CD4-positive, alpha-beta T cell treated with Interleukin-15 for 4 hours (primary cell): ENCODE data around the gene COX6B1.
"Not testable (repeated sequence)": the region's sequence is repeated elsewhere in the genome, so short reads cannot be mapped to it uniquely, and the experiment has no call there.

ENCODE experiments used
- DNase-seq: peaks from one replicate; pipeline ENCODE4 v3.0.0-alpha.2; 2020; ENCODE audit warnings: low spot score

COX6B1 gene, protein sequence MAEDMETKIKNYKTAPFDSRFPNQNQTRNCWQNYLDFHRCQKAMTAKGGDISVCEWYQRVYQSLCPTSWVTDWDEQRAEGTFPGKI

DNA sequence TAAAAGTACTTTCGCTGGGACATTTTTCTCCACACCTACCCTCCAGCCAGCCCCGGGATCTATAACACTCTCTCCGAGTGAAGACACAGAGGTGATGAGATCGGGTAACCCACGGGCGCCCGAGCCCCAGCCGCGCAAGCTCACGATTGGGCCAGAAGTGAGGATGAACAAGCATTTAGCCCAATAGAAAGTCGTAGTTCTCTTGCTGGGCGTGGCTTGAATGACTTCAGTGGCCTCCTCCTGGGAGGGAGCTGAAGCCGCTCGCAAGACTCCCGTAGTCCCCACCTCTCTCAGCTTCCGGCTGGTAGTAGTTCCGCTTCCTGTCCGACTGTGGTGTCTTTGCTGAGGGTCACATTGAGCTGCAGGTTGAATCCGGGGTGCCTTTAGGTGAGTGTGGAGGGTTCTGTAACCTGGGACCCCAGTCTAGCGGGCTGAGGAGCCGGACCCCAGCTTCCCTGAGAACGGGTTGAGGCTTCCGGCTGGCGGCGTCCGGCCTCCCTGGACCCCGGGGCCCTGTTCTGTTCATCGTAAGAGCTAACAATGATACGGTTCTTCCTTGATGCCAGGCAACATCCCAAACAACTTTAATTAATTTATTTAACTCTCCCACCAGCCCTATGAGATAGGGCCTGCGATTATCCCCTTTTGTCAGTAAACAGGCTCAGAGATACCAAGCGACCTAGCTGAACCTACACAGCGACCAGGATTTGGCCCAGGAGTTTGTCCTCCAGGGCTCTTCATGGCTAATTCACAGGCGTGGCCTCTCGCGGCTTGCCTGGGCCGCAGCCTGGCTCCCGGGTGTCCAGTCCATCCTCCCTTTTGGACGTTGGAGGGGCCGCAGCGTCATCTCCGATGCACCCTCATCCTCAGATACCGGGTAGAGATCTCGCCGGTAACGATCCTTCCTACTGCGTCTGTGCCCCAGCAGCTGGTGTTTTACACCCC, at the start of gene COX6B1:
Gene COX6B1, plus strand, starts transcription at position 307 of the 945 bp plus-strand sequence. CDS start 2,921 bp downstream, outside the sequence.
- DNase-seq = peak; percentile 95

DNA sequence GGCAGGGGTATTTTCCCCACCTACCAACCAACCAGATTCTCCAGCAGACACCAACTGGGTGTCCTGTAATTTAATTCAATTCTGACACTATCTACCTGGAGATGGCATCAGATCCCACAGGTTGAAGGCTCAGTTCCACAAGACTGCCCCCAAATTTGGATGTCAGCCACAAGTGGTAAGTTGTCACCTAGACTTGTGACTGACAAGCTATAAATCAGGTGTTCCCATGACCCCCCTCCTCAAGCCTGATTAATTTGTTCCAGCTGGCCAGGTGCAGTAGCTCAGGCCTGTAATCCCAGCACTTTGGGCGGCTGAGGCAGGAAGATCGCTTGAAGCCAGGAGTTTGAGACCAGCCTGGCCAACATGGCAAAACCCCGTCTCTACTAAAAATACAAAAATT, 46.2 kb upstream of the COX6B1 start:
- DNase-seq = no peak

DNA sequence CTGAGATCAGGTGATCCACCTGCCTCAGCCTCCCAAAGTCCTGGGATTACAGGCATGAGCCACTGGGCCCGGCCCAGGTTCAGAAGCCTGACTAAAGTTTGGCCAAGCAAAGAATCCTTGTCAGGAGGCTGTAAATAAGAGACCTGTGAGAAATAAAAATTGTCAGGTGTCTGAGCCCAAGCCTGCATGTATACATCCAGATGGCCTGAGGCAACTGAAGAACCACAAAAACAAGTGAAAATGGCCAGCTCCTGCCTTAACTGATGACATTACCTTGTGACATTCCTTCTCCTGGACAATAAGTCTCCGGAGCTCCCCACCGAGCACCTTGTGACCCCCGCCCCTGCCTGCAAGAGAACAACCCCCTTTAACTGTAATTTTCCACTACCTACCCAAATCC, 43.7 kb upstream of the COX6B1 start:
- not testable (repeated sequence) for DNase-seq

DNA sequence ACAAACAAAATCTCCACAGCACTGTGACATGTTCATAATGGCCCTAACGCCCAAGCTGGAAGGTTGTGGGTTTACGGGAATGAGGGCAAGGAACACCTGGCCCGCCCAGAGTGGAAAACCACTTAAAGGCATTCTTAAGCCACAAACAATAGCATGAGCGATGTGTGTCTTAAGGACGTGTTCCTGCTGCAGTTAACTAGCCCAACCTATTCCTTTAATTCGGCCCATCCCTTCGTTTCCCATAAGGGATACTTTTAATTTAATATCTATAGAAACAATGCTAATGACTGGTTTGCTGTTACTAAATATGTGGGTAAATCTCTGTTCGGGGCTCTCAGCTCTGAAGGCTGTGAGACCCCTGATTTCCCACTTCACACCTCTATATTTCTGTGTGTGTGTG, 41.0 kb upstream of the COX6B1 start:
- DNase-seq = not testable (repeated sequence)

DNA sequence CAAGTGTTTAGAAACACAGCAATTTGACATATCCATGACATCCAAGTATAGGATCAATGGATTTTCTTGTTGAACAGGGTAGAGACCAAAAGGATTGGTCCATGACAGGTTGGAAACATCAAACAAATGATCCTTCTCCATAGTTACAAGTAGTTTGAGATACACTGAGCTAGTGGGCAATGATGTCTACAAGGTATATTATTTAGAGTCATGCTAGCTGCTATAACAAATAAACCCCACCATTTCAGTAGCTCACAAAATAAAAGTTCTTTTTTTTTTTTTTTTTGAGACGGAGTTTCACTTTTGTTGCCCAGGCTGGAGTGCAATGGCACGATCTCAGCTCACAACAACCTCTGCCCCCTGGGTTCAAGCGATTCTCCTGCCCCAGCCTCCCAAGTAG, 40.5 kb upstream of the COX6B1 start:
- DNase-seq = no peak

DNA sequence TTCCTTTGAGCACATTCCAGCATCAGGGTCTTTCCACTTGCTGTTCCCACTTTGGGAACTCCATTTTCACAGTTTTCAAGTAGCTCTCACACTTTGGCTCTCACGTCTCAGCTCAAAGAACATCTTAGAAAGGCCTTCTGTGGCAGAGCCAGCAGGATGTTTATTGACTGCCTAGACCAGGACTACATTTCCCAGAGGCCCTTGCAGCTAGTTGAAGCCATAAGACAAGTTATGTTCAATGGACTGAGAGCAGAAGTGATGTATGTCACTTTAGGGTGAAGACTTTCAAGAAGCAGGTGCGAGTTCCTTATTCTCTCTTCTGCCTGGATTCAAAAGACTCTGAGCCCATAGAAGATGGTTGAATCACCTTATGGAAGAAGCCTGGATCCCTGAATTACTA, 39.9 kb upstream of the COX6B1 start:
- no peak for DNase-seq

DNA sequence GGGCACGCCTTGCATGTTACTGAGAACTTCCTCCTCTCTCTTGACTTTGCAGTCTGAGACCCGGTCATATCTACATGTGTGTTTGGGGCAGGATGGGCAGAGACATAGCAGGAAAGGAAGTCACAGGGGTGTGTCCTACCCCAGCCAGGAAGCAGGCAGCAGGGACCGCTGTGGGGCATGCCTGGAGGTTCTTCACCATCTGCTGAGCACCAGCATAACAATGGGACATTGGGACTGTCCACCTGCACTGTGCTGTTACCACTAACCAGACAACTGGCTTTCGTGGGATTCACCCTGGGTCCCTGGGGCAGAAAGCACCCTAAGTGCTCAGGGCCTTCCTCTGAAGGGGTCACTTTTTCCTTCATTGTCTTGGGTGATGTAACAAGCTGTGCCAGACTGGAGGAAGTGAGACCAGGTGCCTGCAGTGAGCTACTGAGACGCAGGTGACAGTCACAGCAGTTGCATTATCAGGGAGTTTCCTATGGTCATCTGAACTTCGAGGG, 38.2 kb upstream of the COX6B1 start:
- DNase-seq = peak; percentile 24

DNA sequence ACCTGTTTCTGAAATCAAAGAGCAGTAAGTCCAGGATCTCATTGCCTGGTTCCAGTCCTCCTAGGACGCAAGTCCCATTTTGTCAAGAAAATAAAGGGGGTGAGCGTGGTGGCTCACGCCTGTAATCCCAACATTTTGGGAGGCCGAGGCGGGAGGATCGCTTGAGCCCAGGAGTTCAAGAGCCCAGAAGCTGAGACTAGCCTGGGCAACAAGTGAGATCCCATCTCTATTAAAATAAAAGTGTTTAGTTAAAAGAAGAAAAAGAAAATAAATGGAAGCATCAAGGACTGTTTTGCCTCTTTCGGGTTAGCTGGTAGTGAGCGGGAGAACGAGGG, 35.9 kb upstream of the COX6B1 start:
- DNase-seq = no peak

DNA sequence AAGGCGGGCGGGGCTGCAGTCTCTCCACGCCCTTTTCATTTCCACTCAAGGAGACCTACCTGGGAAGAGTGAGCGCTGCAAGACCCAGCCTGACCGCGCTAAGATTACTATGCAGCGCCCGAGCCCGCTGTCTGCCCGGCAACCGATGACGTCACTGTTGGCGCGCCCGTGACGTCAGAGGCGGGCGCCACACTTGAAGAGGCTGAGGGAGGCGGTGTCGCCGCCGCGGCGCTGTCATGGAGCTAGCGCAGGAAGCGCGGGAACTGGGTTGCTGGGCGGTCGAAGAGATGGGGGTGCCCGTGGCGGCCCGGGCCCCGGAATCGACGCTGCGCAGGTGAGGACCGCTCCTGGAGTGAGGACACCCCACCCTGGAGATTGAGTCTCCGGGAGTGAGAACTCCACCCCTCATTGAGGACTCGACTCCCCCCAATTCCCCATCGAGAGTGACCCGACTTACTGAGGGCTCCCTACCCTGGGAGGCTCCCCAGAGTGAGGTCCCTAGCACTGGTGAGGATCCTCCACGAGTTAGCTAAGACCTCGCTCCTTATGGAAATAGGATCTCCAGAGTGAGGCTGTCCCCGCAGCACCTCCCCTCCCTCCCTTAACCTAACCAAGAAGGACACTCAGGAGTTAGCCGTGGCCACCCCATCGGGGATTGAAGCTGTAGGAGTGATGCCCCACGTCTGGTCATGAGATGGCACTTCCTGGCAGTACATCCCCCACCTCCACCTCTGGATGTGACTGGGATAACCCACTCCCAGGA, 35.4 kb upstream of the COX6B1 start, which contains the start of gene HAUS5:
Gene HAUS5, plus strand, starts transcription at position 177 of the 763 bp plus-strand sequence. Its CDS starts 60 bp downstream, at position 237.
- DNase-seq = peak; percentile 95

DNA sequence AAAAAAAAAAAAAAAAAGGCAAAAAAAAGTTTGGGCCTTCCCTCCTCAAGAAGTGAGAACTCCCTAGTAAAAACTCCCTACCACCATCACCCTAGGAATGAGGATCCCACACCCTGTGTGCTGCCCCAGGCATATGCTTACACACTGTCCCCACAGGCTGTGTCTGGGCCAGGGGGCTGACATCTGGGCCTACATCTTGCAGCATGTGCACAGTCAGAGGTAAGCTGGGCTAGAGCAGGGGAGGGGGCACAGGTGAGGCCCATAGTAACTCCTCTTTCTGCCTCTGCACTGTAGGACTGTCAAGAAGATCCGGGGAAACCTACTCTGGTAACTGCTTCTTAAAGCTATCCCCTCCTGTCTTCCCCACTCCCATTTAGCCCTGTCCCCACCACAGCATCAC, 34.5 kb upstream of the COX6B1 start:
- no peak for DNase-seq

DNA sequence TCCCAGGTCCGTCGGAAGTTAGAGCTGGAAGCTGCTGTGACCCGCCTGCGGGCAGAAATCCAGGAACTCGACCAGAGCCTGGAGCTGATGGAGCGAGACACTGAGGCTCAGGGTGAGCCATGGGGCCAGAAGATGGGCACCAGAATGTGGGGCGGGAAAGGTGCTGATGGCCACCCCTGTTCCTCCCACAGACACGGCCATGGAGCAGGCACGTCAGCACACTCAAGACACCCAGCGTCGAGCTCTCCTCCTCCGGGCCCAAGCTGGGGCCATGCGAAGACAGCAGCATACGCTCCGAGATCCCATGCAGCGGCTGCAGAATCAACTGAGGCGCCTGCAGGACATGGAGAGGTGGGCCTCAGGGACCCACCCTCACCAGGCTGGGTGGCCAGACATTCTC, 33.1 kb upstream of the COX6B1 start:
- no peak for DNase-seq

DNA sequence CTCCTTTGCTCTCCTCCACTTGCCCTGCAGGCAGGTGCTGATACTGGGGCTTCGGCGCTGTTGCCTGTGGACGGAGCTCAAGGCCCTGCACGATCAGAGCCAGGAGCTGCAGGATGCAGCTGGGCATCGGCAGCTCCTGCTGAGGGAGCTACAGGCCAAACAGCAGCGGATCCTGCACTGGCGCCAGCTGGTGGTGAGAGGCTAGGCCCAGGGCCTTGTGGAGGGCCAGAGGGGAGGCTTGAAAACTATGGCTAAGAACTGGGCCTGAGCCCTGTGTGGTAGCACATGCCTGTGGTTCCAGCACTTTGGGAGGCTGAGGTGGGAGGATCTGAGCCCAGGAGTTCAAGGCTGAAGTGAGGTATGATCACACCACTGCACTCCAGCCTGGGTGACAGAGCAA, 29.3 kb upstream of the COX6B1 start:
- DNase-seq = no peak

DNA sequence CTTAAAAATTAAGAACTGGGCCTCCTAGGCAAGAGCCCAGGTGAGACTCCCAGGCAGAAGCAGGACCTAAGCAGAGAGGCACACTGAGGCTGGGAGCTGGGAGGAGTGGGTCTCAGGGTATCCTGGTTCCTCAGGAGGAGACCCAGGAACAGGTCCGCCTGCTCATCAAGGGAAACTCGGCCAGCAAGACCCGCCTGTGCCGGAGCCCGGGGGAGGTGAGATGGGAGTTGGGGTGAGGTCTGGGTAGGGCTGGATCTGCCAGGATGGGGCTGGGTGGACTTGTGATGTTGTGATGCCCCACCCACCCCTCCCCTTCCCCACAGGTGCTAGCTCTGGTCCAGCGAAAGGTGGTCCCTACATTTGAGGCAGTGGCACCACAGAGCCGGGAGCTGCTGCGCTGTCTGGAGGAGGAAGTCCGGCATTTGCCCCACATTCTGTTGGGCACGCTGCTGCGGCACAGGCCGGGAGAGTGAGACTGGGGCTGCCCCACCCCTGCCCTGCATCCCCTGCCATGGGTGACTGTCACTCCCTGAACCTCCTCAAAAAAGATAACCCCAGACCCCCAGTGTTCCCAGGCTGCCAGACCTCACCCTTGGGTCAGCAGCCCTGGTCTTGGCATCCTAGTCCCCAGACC, 28.7 kb upstream of the COX6B1 start:
- no peak for DNase-seq

DNA sequence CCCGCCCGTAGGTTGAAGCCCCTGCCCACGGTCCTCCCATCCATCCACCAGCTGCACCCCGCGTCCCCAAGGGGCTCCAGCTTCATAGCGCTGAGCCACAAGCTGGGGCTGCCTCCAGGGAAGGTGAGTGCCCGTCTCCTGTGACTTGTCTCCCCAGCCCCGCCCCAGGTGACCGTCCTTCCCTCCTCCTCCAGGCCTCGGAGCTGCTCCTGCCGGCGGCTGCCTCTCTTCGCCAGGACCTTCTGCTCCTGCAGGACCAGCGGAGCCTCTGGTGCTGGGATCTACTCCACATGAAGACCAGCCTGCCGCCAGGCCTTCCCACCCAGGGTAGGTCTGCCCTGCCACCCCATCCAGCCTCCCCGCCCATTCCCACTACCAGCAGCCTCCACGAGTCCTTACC, 28.1 kb upstream of the COX6B1 start:
- DNase-seq = no peak

DNA sequence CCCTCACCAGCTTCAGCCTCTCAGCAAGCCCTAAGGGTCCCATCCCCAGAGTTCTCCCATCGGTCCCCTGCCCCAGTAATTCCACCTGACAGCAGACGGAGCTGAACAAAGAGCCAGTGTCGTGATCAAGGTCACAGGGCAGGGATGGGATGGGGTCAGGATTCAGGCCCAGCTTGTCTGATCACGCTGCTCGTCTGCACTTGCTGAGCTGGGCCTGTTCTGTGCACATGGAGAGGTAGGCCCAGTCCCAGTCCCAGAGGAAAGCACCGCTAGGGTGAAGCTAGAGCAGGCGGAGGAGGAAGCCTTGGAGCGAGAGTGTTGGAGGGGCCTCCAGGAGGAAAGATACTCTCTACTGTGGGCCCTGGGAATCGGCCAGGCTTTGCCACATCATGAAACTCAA, 26.4 kb upstream of the COX6B1 start:
- DNase-seq = no peak

DNA sequence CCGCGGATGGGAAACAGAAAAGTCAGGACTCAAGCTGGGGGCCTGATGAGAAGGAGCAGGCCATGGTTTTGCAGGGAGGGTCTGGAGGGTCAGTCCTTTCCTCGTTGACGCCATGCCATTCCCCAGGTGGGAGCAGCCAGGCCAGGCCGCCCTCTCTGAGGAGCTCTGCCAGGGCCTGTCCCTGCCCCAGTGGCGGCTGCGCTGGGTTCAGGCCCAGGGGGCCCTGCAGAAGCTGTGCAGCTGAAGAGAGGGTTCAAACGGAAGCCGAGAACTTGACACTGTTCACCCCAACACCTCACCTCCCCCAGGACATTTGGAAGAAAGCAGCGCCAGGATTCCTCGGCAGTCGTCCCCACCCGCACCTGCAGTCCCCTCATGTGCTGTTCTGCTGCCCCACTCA, 25.4 kb upstream of the COX6B1 start:
- no peak for DNase-seq

DNA sequence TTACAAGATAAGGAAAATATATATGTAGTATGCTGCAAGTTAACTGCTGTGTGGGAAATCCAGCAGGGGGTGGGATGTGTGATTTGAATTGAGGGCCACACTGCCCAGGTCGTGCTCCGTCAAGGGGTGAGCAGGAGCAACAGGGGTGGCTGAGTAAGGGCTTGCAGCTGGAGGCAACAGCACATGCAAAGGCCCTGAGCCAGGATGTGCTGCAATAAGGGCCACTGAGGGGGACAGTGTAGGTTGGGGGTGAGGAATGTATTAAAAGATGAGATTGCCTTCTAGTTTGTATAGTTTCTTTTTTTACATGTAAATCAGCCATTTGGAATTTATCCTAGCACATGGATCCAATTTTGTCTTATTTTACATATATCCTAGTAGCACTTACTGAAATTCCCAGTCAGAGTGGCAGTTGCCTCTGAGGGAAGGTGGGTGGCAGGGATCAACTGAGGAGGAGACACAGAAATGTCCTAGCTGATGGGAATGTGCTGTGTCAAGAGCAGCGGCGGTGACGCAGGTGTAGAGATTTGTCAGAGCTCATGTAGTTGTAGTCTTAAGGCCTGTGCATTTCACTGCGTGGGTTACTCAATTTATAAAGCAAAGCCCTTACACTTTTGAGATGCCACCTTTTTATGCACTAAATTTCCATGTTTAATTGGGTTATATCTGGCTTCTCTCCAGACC, 24.7 kb upstream of the COX6B1 start:
- no peak for DNase-seq

DNA sequence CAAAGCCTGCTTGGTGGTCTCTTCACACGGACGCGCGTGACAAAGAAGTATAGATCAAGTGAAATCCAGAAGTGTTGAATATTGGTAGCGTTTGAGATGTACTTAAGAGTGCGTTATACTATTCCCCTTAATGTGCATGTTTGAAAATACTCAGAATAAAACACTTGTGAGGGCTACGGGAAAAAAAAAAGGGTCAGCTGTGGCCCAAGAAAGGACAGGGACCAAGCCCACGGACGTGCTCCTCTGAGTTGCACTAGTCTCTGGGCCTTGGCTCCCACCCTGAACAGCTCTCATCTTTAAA, 19.9 kb upstream of the COX6B1 start:
- no peak for DNase-seq

DNA sequence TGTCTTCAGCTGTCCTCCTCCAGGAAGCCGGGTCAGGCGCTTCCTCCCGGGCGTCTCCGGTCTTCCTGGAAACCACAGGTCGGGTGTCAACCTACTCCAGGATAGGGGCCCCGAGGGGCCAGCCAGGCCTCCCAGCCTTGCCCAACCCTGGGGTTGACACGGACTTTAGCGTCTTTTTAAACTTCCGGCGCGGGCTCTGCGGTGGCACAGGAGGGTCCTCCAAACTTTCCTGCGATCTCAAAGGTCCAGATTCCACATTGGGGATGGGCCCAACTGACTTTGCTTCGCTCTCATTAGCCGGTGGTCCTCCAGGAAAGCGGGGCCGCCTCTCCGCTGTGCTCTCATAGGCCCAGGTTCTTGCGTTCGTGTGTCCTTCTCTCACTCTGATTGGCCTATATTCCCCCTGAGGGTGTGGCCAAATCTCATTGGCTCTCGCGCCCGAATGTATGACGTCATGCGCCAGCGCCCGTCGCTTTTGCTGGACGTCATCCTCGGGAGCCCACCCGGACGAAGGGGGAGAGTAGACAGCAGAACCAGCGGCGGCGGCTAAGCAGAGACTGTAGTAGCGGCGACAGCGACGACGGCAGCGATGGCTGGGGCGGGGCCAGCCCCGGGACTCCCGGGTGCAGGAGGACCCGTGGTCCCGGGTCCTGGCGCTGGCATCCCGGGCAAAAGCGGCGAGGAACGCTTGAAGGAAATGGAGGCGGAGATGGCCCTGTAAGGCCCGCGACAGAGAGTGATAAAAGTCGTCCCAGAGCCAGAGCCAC, 19.4 kb upstream of the COX6B1 start, which contains the start of gene RBM42:
Gene RBM42, plus strand, starts transcription at position 472 of the 767 bp plus-strand sequence. Its CDS starts 118 bp downstream, at position 590.
- DNase-seq = peak; percentile 98

DNA sequence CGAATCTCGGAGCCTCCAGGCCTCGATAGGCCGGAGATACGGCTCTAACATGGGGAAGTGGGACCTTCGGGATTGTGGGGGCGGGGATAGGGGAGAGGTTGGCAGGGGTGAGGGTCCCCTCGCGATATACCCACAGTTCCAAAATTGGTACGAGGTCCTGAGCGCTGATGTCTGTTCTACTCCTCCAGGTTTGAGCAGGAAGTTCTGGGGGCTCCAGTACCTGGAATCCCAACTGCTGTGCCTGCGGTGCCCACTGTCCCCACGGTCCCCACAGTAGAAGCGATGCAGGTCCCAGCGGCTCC, 18.8 kb upstream of the COX6B1 start:
- no peak for DNase-seq
